Psoas muscle (tissue), 8 donors: ENCODE measurements around the gene MED13L. TPM values are rescaled to one million over a fixed set of nuclear protein-coding genes. Genes with fewer than 3 reads are reported as not detected.

Experiments used
- ATAC-seq, 4 donors: fragments of 200-7000 bp; cut with Tn5 transposase; one replicate each; pipeline ENCODE4 v1.9.1; 2020; ENCODE audit warnings: moderate library complexity in 3 of 4, mild to moderate bottlenecking in 2 of 4
- DNase-seq, 2 donors: peaks; one replicate each; pipeline ENCODE4 v3.0.0-alpha.2; 2020
- H3K27ac ChIP-seq: fragments of 200-600 bp; one replicate; pipeline ENCODE4 v1.8.0; 2022
- H3K27me3 ChIP-seq, 3 donors: fragments of 200-600 bp in 1 of 3; one replicate each; pipeline versions ENCODE4 v1.6.1 to v1.8.0; 2013 to 2022; ENCODE audit warnings: low read length in 2 of 3, mild to moderate bottlenecking in 2 of 3, moderate library complexity in 1 of 3; ENCODE audit not compliant: insufficient read depth in 3 of 3
- H3K36me3 ChIP-seq, 2 donors: fragments of 200-600 bp in 1 of 2; one replicate each; pipeline versions ENCODE4 v1.6.1 to v1.8.0; 2013 to 2022; ENCODE audit warnings: low read depth in 1 of 2, mild to moderate bottlenecking in 1 of 2, moderate library complexity in 1 of 2; ENCODE audit not compliant: insufficient read depth in 1 of 2
- H3K4me1 ChIP-seq: fragments of 200-600 bp; one replicate; pipeline ENCODE4 v1.8.0; 2022
- H3K4me3 ChIP-seq: fragments of 200-600 bp; one replicate; pipeline ENCODE4 v1.8.0; 2022; ENCODE audit warnings: mild to moderate bottlenecking
- H3K9me3 ChIP-seq: fragments of 200-600 bp; one replicate; pipeline ENCODE4 v1.8.0; 2022
- WGBS, 3 donors: extraction: QIAGEN DNeasy Blood & Tissue Kit; methylation state at CpG; one replicate each; pipeline versions ENCODE4 v1.1.6 to v1.1.7; 2013; 5-methylcytosine and 5-hydroxymethylcytosine counted together
- intact Hi-C, 2 donors: fragments of 100-400 bp; cut with DNase I; formaldehyde crosslinking; loops; one replicate each; pipeline versions ENCODE4 v1.11.0 to v1.14.2; 2022
- polyA plus RNA-seq, 3 donors: library from polyadenylated mRNA; stranded (reverse); fragments of 200-250 nt; gene quantifications; one replicate each; pipeline ENCODE4 v1.2.3, GENCODE V29; 2013
- total RNA-seq, 4 donors: library from RNA; stranded (reverse); fragmentation: NEBNext Ultra II Directional in 2 of 4; extraction: Animal tissue kit (Norgen Biotek cat#: 25700) in 2 of 4; gene quantifications; one replicate each; pipeline versions ENCODE4 v1.2.1 to v1.2.4, GENCODE V29; 2021 to 2023
- TF ChIP-seq, protein P1 (sequence below): fragments of 200-600 bp; IDR thresholded peaks from one replicate; pipeline ENCODE4 v1.8.0; 2022; ENCODE audit warnings: antibody characterized with exemption
- donor health status: healthy with polysubstance abuse.
- donor health status: DM: no; HTN: no; CAD: no; lungs with moderate emphysema.
- donor health status: Bipolar disorder and iron deficiency.
- donor health status: healthy.
- donor health status: DM: yes; HTN: yes; CAD: no.
- donor health status: DM: no; HTN: no; CAD: no.
- donor health status: DM: no; HTN: no; CAD: no.
- donor health status: DM: yes; HTN: yes; CAD: no.

MED13L gene
- total and polyA plus RNA-seq, 7 donors = 8.9 to 90.5 (median 72.5) TPM

DNA sequence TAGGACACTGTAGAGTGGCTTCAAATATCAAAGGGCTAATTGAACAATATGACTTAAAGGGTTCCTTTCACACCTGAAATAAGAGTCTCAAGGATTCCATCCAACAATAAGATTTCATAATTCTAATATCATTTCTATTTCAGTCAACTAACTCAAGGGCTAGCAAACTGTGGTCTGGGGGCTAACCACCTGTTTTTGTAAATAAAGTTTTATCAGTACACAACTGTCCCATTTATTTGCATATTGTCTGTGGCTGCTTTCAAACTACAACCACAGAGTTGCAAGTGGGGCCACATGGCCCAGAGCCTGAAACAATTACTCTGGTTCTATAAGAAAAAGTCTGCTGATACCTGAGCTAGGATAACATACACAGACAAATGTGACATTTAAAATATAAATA, 29.1 kb downstream of the MED13L start:
- intact Hi-C loops = no loop called here
- H3K9me3 ChIP-seq = no peaks in the 10 kb centered on the region
- TF ChIP-seq, protein P1, sequence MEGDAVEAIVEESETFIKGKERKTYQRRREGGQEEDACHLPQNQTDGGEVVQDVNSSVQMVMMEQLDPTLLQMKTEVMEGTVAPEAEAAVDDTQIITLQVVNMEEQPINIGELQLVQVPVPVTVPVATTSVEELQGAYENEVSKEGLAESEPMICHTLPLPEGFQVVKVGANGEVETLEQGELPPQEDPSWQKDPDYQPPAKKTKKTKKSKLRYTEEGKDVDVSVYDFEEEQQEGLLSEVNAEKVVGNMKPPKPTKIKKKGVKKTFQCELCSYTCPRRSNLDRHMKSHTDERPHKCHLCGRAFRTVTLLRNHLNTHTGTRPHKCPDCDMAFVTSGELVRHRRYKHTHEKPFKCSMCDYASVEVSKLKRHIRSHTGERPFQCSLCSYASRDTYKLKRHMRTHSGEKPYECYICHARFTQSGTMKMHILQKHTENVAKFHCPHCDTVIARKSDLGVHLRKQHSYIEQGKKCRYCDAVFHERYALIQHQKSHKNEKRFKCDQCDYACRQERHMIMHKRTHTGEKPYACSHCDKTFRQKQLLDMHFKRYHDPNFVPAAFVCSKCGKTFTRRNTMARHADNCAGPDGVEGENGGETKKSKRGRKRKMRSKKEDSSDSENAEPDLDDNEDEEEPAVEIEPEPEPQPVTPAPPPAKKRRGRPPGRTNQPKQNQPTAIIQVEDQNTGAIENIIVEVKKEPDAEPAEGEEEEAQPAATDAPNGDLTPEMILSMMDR = no peak
- H3K27ac ChIP-seq = peak overlapping the region; percentile 56
- DNase-seq (no peak), ATAC-seq (no peak)
- no peaks in the 10 kb centered on the region for H3K36me3 ChIP-seq
- H3K4me3 ChIP-seq = no peak overlapping the region
- peaks cover 53% of the 10 kb centered on the region for H3K4me1 ChIP-seq
- H3K27me3 ChIP-seq = no peaks in the 10 kb centered on the region

DNA sequence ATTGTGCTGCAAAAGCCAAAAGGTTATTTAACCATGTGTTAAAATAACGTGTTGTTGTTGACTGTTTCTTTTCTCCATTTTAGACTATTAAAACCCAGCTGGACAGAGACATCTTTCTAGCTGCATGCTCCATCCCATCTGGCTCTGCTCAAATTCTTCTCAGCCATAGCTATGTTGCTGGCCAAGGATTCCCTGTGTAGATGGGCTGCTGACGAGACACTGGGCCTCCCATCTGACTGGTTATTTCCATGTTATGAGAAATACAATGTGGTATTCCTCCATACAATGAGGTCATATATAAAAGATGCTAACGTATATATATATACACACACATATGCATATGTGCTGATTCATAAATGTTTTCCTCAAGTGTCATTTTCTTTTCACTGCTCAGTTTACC, 30.1 kb downstream of the MED13L start:
- intact Hi-C loops = no loop called here
- WGBS, 3 donors = 36 to 47% (median 39%) methylated on average over 3 of the region's 3 CpGs
- H3K4me3 ChIP-seq = no peak overlapping the region
- no peaks in the 10 kb centered on the region for H3K36me3 ChIP-seq
- H3K27ac ChIP-seq = peak overlapping the region; percentile 56
- ATAC-seq (peak in 1 of 4 donors; percentile 35), DNase-seq (no peak)
- no peaks in the 10 kb centered on the region for H3K9me3 ChIP-seq
- H3K4me1 ChIP-seq = peaks cover 63% of the 10 kb centered on the region
- H3K27me3 ChIP-seq = no peaks in the 10 kb centered on the region
- TF ChIP-seq, protein P1 = no peak

DNA sequence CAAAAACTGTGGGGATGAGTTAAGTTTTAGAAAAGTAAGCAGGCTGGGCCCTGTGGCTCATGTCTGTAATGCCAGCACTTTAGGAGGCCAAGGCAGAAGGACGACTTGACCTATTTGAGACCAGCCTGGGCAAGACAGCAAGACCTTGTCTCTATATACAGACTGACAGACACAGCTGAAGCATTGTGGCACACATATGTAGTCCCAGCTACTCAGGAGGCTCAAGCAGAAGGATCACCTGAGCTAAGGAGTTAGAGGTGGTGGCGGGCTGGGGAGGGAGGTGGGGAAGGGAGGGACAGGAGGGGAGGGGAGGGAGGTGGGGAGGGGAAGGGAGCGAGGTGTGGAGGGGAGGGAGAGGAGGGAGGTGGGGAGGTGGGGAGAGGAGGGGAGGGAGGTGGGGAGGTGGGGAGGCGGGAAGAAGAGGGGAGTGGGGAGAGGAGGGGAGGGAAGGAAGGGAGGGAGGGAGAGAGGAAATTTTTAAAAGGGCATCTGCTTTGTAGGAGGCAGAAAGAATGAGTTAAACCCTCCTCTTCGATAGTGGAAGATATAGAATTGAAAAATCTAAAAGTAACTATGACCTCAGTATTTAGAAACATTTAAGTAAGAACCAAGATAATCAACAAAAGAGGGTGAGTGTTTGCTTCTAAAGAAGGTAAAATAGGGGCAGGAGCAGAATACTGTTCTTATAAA, 30.9 kb downstream of the MED13L start:
- Histone ChIP-seq H3K4me3 (no peak overlapping the region), H3K36me3 (no peaks in the 10 kb centered on the region), H3K9me3 (no peaks in the 10 kb centered on the region), H3K27ac (peak overlapping the region; percentile 56), H3K4me1 (peaks cover 71% of the 10 kb centered on the region), H3K27me3 (no peaks in the 10 kb centered on the region)
- TF ChIP-seq, protein P1 = no peak
- intact Hi-C loops = no loop called here
- DNase-seq = no peak
- ATAC-seq = peak in 1 of 4 donors; percentile 27
- 76 to 78% (median 78%) methylated on average over 3 to 5 of the region's 5 CpGs for WGBS, 3 donors

DNA sequence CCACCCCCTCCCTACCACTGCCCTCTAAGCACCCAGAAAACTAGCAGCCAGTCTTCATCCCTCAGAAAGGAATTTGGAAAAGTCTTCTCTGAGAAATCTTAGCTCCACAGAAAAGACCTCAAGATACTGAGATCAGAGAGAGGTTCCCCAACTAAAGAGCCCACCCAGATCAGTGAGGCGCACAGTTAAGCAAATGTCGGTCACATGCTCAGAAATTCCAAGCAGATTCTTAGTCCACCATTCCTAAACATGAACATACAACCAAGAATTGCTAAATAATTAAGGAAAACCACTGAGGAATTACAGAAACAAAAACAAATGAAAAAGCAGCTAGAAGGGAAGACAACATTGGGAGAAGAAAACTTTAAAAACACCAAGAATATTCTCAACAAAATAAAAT, 32.3 kb downstream of the MED13L start:
- Histone ChIP-seq H3K9me3 (no peaks in the 10 kb centered on the region), H3K4me1 (peaks cover 75% of the 10 kb centered on the region), H3K36me3 (no peaks in the 10 kb centered on the region), H3K27ac (peak overlapping the region; percentile 81), H3K27me3 (no peaks in the 10 kb centered on the region), H3K4me3 (no peak overlapping the region)
- WGBS, 3 donors = 89 to 92% (median 92%) methylated on average over 2 of the region's 2 CpGs
- no peak for DNase-seq
- no peak for ATAC-seq
- TF ChIP-seq, protein P1 = no peak
- intact Hi-C loops = no loop called here
